GM21786 (cell line): ENCODE data around the gene GABPB1.
A peak's percentile ranks its signal among the peaks of the same experiment; 100 is the strongest.

ENCODE experiments used
- ATAC-seq: cut with Tn5 transposase; IDR thresholded peaks from one replicate; pipeline ENCODE4 v1.9.1; 2021; ENCODE audit not compliant: unreplicated experiment

The GABPB1 gene

DNA sequence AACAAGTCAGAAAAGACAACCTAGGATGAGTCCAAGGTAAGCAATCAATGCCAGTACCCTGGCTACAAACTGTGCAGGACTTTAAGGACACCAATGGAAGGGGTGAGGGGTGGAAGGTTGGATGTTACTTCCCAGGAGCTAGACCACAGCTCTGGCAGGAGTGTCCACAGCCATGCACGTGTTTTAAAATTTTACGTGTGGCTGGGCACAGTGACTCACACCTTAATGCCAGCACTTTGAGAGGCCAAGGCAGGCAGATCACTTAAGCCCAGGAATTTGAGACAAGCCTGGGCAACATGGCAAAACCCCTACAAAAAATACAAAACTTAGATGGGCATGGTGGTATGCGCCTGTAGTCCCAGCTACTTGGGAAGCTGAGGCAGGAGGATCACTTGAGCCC, 74.7 kb downstream of the GABPB1 start:
- no peak for ATAC-seq

DNA sequence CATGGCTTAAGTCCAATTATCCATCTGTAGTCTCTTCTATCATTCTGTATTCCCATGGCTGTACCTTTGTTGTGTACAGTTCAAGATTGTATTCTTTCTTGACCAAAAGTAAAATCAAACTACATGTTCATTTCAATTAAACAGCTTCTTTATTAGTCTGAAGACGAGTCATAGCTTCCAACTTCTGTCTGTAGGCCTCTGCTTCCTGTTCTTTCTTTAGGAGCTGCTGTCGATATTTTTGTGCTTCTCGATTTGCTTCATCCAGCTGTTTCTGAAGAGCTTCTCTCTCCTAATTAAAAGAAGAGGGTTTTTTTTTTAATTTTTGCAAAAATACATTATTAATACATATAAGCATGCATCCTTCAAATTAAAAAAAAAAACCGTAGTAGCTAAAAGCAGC, 76.5 kb downstream of the GABPB1 start:
- no peak for ATAC-seq

DNA sequence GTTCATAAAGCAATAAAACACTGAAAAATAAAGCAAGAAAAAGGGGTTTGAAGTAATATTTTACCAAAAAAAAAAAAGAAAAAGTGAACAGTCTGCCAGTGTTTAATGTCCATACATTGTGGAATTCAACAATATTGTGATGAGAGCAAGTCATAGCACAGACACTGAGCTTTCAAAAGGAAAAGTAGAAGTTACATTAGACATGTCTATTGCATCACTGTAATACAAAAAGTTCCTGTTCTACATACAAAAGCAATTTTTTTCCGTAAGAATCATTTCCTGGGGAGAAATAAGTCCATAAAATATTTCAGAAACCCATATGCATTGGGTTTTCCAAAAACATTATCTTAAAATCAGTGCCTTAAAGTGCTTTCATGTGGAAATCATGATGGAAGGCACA, 77.6 kb downstream of the GABPB1 start:
- ATAC-seq, result no peak

DNA sequence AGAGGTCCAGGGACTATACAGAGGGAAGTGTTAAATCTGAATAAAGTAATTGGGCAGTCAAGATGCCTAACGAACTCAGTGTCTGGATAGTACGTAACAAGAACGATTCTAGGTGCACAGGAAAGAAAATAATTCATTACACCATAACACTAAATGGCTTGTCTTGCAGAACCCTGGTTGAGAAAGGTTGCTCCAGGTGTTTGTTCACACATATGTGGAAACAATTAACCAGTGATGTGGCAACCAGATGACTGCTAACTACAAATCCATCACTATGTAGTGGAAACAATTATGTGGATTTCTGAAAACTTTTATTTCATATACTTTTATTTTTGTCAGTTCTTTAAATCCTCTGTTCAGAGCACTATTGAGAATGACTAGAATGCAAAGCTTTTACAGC, 79.1 kb downstream of the GABPB1 start:
- ATAC-seq, result no peak

DNA sequence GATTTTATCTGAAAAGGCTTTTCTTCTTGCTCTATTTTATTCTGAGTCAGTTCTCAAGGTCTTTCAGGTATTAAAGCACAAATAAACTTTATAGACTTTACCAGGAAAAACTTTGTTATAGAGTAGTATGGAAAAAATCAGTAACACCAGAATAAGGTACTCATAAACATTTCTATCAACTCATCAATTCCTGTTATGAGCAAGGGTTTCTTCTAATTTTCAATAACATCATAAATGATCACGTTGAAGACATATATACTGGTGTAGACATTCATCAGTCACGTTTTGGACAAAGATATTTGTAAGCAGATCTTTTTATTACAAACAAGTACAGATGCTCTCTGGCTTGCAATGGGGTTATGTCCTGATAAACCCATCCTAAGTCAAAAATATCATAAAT, 79.9 kb downstream of the GABPB1 start:
- ATAC-seq, result no peak

DNA sequence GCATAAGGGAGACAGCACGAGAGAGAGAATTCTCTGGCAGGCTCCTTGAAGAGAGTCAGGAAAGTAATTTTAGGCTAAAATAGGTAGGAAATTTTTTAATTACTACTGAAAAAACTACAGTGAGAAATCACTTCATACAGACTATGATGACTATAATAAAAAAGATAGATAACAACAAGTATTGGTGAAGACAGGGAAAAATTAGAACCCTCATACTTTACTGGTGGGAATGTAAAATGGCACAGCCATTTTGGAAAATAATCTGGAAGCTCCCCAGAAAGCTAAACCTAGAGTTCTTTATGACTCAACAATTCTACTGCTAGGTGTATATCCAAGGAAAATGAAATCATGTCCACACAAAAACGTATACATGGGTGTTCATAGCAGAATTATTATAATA, 87.4 kb downstream of the GABPB1 start:
- ATAC-seq, result no peak

DNA sequence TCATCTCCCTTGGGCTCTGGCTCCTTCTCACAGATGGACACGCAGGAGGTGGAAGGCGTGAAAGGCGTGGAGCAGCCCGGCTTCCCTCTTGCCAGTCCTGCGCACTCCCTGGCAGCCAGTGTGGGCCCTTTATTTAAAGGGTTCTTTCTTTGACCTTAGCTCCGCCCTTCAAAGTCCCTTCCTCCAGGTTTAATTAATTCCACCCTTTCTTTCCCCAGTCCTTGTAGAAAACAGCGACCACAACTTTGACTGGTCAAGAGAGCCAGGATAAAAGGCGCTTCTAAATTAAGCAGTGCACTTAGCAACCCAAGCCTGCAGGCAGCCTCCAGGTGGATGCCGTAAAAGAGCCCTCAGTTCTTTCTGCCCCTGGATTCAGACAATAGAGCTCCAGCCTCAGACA, 89.4 kb downstream of the GABPB1 start, which contains the start of gene HDC:
Gene HDC (minus strand): TSS at position 107 of the 400 bp plus-strand sequence. CDS start 103 bp downstream, at position 4.
- no peak for ATAC-seq

DNA sequence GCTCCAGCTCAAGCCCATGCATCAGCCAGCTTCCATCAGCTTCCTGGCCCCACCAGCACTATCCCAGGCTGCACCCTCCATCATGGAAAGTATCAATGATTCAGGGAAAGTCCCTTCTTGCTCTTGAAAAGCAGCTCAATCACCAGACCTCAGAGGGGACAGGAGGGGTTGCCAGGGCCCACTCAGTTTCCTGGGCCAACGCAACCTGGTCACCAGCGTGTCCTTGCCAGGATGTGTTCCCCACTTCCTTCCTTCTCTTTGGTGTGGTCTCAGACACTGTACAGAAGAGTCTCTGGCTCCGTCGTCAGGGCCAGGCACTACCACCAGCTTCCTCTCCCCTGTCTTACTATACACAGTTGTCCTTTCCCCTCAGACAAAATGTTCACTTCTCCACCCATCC, 92.5 kb downstream of the GABPB1 start:
- ATAC-seq, result no peak

DNA sequence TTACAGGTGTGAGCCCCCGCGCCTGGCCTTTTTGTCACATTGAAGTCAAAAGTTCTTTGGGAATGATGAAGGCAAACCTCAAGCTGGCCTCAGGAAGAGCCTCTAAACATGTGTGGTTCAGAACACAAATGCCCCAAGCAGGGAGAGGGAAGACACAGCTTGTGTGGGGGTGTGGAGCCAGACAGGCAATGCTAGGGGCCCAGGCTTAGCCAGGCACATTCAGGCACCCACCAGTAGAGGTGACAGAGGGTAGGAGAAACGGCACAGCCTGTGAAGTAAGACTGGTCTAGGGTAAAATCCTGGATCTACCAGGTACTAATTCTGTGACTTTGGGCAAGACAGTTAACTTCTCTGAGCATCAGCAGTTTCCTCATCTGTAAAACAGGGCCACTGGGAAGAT, 93.0 kb downstream of the GABPB1 start:
- no peak for ATAC-seq

DNA sequence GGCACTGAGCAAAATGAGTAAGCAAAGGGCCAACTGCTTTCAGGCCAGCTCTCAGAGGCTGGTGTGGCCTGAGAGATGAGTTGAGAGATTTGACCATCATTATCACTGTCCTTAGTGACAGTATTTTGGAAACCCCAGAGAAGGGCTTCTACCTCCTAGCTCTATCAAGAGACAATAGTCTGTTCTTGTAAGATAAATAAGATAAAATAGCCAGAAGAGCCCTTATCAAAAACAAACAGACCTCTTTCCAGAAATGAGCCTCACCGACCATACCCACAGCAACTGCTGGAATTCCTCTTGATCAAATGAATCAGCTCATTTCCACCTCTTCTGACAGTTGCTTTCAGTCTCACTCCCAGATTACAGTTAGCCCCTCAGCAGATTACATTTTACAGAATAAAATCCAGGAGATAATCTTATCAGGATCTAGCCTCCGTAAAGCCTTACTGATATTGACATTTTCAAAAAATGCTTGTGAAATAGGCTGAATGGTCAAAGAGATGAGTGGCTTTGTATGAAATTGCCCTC, 94.0 kb downstream of the GABPB1 start:
- peak; percentile 56 for ATAC-seq

DNA sequence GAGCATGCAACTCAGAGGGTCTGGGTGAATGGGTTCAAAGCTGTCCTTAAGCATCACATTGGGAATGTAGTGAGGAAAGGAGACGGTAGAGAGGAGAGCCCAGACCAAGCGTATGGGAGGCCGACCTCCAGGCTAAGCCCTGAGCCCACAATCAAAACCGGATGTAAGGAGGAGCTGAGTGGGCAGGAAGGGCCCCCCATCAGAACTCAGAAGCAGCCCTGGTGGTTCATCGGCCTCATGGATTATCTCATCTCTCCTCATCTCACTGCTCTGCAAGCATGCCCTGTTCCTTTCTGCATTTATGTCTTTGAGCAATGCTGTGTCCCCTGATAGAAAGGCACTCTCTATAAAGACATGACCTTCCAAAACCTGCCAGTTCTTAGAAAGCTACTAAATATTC, 95.7 kb downstream of the GABPB1 start:
- no peak for ATAC-seq

DNA sequence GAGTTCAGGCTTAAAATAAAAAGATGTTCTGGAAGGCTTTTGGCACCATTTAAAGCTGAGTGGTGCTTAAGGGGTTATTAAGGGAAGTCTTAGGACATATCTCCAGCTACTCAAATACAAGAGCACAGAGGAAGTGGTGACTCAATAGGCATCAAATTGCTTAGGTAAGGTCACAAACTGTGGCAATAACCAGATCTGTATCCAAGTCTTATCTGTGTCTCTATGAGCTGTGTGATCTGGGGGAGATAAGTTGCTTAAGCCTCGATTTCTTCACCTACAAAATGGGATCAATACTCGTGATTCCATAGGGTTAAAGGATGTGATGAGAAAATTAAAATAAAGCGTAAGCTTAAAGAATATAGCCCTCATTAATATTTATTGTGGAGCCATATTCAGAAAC, 97.1 kb downstream of the GABPB1 start:
- ATAC-seq, result no peak

DNA sequence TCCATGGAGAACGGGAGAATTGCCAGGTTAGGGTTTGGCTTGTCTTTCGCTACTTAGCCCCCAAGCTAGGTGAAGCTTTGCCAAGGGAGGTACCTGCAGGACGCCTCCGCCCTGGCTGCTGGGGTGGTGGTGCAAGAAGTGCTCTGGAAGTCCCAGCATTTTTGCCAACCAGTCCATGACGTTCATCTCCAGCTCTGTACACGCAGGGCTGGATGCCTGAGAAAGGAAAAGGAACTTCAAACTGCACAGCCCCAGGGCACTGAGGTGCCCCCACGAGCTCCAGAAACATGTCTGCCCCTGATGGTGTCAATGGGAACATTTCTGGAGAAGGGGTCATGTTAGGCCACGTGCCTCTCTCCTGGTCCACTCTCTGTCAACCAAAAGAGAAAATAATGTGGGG, 97.7 kb downstream of the GABPB1 start:
- no peak for ATAC-seq

DNA sequence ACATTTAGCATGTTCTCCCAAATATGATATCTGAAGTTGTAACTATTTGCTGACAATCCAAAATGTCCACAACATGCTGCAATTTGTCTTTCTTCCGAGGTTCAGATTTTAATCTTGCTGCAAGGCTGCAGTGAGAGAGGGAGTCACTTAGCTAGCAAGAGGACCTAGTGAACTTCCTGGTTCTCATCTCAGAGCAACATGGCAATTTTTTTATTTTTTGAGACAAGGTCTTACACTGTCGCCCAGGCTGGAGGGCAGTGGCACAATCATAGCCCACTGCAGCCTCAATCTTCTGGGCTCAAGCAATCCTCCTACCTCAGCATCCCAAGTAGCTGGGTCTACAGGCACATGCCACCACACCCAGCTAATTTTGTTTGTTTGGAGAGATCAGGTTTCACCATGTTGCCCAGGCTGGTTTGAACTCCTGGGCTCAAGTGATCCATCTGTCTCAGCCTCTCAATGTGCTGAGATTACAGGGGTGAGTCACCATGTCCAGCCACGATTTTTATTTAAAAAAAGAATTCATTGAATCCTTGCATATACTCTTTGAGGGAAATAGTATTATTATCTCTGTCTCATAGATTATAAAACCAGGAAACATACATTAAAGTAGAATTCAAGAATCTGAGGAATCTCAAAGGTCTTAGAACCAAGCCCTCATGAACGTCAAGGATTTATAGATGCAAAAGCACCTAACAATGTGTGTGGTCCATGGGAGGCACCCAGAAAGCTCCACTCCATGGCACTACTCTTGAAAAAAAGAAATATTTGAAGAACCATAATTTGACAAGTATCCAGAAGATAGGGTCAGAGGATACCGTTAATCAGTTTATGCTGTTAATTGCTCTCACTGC, 98.6 kb downstream of the GABPB1 start:
- no peak for ATAC-seq

DNA sequence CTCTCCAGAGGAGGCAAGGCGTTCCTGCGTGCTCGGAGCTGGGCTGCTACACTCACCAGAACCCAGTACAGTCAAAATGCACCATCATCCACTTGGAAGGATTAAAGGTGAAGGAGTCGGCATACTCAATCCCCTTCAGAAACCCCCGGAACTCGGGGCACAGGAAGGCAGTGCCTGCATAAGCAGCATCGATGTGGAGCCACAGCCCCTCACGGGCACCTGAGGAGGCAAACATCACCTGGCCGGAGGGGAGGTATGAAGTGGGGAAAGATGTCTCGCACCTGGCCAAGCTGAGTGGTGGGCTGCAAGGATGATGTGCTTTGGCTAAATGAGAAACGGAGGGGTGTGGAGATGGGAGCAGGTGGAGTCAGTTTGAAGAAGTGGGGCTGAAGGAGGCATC, 102.4 kb downstream of the GABPB1 start:
- ATAC-seq, result no peak

DNA sequence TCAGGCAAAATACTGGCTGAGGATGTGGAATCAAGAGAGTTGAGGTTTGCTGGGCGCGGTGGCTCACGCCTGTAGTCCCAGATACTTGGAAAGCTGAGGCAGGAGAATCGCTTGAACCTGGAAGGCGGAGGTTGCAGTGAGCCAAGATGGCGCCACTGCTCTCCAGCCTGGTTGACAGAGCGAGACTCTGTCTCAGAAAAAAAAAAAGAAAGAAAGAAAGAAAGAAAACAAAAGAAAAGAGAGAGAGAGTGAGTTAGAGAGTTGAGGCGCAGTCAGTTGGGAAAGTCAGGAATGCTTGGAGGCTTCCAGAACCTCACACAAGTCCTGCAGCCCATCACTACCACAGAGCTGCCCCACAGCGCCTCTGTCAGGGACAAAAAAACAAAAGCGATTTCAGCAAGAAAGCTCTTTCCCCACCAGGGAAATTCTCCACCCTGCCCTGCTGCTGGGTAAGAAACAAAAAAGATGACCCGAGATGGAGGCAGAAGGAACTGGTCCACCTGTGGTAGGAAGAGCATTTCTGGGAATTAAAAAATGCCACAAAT, 103.3 kb downstream of the GABPB1 start:
- no peak for ATAC-seq

DNA sequence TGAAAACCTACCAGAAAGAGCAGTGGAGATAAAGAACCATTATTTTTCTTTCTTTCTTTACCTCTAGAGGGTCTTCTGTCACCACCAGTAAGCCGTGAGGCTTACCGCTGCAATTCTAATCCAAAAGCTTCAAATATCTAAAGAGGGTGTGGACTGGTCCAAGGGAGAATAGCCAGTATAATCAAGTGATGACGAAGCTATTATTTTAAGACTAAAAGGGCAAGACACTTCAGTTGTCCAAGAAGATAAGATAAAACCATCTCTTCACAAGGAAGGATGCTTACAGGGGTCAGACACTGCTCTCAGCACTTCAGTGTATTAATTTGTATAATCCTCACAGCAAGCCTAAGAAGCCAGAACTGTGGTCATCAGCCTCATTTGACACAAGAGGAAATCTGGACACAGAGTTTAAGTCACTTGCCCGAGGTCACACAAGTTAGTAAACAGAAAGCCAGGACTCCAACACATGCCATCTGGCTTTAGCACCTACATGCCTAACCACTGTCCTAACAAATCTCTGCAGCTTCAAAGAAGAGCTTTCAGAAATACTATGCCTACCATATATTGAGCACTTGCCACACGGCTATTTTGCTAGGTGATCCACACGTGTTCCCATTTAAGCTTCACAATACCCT, 104.1 kb downstream of the GABPB1 start:
- ATAC-seq, result no peak

DNA sequence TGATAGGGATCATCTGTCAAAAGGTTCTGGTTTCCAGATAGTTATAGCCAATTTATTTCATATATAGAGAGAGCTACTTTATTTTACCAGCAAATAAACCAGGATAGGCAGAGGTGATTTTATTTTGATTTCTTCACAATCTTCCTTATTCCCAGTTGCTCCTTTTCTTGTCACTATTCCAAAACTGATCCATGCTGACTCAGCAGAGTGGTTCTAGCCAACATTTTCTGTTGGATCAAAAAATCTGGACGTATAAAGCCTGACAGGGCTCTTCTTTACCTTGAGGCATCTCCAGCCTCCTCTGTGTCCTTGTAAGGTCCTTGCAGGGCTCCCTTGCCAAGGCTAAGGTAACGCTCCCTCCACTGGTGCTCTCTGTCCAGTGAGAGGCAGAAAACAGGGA, 105.3 kb downstream of the GABPB1 start:
- no peak for ATAC-seq

DNA sequence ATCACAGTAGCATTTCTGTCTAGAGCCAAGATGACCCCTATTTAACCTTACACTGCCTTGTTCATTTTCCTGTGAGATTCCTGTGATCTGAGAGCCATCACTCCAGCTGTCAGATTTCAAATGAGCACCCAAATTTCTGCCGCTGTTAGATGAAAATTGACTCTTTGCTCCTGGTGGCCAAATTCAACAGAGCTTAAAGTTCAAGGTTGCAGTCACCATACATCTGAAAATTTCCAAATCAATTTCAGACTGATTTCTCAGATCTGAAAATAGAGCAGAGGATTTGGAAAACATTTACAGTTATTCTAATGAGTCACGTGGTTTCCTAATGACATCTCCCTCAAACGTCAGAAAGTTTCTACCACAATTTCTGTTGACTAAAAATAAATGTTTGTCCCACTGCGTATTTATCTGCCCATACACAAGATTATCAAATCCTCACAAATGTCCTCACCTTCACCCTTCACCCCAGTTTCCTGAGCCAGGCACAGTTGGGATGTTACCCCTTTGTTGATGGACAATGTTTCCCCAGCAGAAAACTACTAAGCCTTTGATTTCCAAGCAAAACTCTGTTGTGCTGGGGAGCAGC, 105.9 kb downstream of the GABPB1 start:
- no peak for ATAC-seq

DNA sequence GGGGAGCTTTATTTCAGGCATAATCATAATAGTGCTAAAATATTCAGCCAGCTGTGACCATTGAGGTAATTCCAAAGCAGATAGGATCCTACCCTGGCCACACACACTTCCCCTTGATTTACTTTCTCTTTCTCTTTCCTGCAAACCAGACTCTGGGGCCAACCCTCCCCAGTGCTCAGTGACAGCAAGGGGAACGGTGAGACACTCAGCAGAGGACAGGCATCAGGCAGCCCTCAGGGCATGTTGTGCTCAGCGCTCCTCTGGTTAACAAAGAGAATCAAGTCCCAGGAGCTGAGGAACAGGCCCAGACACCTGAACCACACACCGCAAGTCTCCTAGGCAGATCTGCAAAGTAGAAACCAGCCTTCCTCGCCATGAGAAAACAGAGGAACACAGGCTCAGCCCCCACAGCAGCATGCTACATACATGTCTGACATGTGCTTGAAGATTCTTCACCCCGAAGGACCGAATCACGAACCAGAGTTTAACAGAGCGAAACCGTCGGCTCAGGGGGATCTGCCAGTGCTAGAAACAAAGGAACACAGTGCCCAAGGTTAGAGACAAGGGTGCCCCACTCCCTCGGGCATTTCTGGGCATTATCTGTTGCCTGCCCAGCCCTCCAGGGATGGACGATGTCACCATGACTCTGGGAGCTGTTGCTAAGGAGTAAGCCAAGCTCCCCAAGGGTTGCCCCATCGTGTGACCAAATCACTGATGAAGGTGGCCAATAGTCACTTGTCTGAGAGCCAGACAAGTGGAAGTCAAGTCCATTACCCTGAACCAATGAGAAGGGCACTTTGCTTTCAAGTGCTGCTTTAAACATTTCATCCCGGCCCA, 107.0 kb downstream of the GABPB1 start:
- ATAC-seq, result peak; percentile 99

DNA sequence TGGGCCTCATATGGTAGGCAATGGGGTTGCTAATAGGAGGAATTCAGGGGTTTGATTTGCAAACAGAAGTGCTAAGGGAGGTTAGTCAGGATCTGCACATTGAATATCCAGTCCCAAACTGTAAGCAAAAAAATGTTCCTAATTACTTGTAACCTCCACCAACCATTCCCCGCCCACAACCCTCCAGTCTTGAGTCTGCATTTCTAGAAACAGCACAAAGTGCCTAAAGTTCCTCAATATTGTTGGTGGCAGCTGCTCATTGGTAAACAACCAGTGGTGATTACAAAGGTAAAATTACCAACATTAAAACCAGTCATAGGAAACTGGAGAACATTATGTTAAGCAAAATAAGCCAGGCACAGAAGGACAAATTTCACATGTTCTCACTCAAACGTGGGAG, 108.4 kb downstream of the GABPB1 start:
- ATAC-seq, result no peak
